GM10266 (cell line): ENCODE results near the gene NDRG3.
"Not testable (repeated sequence)": the region's sequence is repeated elsewhere in the genome, so short reads cannot be mapped to it uniquely, and the experiment has no call there.

Experiments used
- DNase-seq: peaks from one replicate; pipeline ENCODE4 v3.0.0; 2012; ENCODE audit errors: extremely low spot score
- CTCF ChIP-seq: IDR thresholded peaks from 2 replicates; pipeline ENCODE4 v1.5.1; 2012; ENCODE audit warnings: mild to moderate bottlenecking, low read depth; ENCODE audit not compliant: control insufficient read depth, insufficient read depth; ENCODE audit errors: missing control alignments

Gene NDRG3

DNA sequence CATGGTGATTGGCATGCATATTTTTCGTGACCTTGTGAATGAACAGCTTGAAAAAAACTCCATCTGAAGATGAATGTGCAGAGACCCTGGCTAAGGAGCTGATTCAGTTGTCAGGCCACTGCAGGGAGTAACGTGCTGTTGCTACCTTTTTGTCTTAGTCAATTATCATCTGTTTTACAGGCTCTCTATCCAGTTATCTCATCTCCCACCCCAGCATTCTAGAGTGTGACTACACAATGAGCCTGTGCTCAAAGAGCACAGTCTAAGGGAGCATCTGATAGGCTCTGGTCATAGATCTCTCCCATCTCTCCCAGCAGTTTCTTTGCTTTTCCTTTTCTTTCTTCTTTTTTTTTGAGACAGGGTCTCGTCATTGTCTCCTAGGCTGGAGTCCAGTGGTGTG, 45.5 kb downstream of the NDRG3 start:
- DNase-seq: no peak
- no peak for TF ChIP-seq CTCF

- not testable (repeated sequence) for DNase-seq
Measured at GRCh38 chr20:36695467-36695866, 50.4 kb downstream of the NDRG3 start.

- no peak for TF ChIP-seq CTCF
- DNase-seq: no peak
Measured at GRCh38 chr20:36688630-36689029, 57.3 kb downstream of the NDRG3 start.

- no peak for DNase-seq
- TF ChIP-seq CTCF: no peak
Measured at GRCh38 chr20:36687850-36688249, 58.0 kb downstream of the NDRG3 start.

DNA sequence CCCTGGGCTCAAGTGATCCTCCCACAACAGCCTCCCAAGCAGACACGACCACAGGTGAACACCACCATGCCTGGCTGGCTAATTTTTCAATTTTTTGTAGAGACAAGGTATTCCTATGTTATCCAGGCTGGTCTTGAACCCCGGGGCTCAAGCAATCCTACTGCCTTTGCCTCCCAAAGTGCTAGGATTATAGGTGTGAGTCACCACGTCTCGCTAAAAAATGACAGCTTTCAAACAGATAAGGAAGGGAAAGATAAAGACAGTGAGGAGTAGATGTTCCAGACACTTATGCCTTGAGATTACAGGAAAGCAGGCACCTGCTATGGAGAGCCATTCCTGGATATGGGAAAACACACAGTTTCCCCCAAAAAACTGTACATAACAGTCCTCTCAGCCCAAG, 58.9 kb downstream of the NDRG3 start:
- DNase-seq: no peak
- TF ChIP-seq CTCF: no peak

GRCh38 chr20:36686504-36686903, 59.4 kb downstream of the NDRG3 start:
- DNase-seq: no peak

GRCh38 chr20:36684747-36685146, 61.1 kb downstream of the NDRG3 start:
- no peak for DNase-seq
- no peak for TF ChIP-seq CTCF

More at GRCh38 chr20:36686504-36686903, 59.4 kb downstream of the NDRG3 start:
- no peak for TF ChIP-seq CTCF

GRCh38 chr20:36682311-36682710, 63.6 kb downstream of the NDRG3 start:
- no peak for TF ChIP-seq CTCF
- no peak for DNase-seq
